HCT116 (cell line): ENCODE results near the gene LSM6.

Experiments used
- CEBPB ChIP-seq: IDR thresholded peaks from 2 replicates; pipeline ENCODE4 v1.6.1; 2012; ENCODE audit warnings: low read depth
- EZH2 ChIP-seq: fragments of 200-600 bp; sonication (generic); IDR thresholded peaks from 2 replicates; pipeline ENCODE4 v1.6.1; 2017; ENCODE audit warnings: antibody characterized with exemption, mixed run types
- POLR2A ChIP-seq: IDR thresholded peaks from 2 replicates; pipeline ENCODE4 v1.7.0; 2011; ENCODE audit warnings: borderline replicate concordance; ENCODE audit not compliant: insufficient read depth, insufficient read length; ENCODE audit errors: extremely low read depth
- POLR2AphosphoS5 ChIP-seq: IDR thresholded peaks from 2 replicates; pipeline ENCODE4 v1.6.1; 2011; ENCODE audit warnings: mild to moderate bottlenecking, low read depth, low read length, moderate library complexity
- SIN3A ChIP-seq: IDR thresholded peaks from 2 replicates; pipeline ENCODE4 v1.6.1; 2012; ENCODE audit warnings: low read depth
- SP1 ChIP-seq: IDR thresholded peaks from 2 replicates; pipeline ENCODE4 v1.6.1; 2012; ENCODE audit warnings: low read depth
- SRF ChIP-seq: IDR thresholded peaks from 2 replicates; pipeline ENCODE4 v1.6.1; 2012; ENCODE audit warnings: low read depth
- ZNF274 ChIP-seq: fragments of 200-500 bp; sonication (Bioruptor generic); IDR thresholded peaks from 2 replicates; pipeline ENCODE4 v1.6.1; 2014; ENCODE audit warnings: mild to moderate bottlenecking, low read depth, low read length, inconsistent platforms
- TF ChIP-seq, protein P1 (sequence below), 3 experiments: fragments of 200-600 bp in 1 of 3; sonication (generic) in 1 of 3; IDR thresholded peaks in 2 of 3; conservative IDR thresholded peaks in 1 of 3; 2 replicates each; pipeline ENCODE4 v1.5.1; 2012 to 2017; ENCODE audit warnings: low read depth in 2 of 3, low read length in 2 of 3, antibody characterized with exemption in 1 of 3, borderline replicate concordance in 1 of 3, control low read depth in 1 of 3, mild to moderate bottlenecking in 1 of 3, mixed read lengths in 1 of 3, mixed run types in 1 of 3, moderate library complexity in 1 of 3; ENCODE audit not compliant: insufficient read depth in 1 of 3
- TF ChIP-seq, protein P2 (sequence below): IDR thresholded peaks from 2 replicates; pipeline ENCODE4 v1.6.1; 2011; ENCODE audit warnings: mild to moderate bottlenecking, low read length, moderate library complexity; ENCODE audit not compliant: insufficient replicate concordance; ENCODE audit errors: extremely low read depth
- TF ChIP-seq, protein P3 (sequence below): IDR thresholded peaks from 2 replicates; pipeline ENCODE4 v1.6.1; 2012
- TF ChIP-seq, protein P4 (sequence below): IDR thresholded peaks from 2 replicates; pipeline ENCODE4 v1.6.1; 2012; ENCODE audit warnings: low read depth
- TF ChIP-seq, protein P5 (sequence below): IDR thresholded peaks from 2 replicates; pipeline ENCODE4 v1.6.1; 2012

DNA sequence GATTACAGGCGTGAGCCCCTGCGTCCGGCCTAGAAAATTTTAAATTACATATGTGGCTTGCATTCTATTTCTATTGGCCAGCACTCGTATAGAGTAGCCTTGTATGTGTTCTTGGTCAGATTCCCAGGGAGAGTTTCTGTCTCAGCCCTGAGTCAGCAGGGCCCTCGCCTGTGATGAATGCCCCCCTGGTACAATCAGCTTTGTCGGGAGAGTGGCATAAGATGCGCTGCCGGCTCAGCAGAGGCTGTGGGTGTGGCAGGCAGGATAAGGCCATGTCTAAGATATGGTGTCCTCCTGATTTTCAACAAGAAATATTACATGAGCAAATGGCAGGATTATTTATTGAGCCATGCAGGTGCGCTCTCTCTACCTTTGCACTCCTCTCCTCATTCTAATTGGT lies 37.3 kb downstream of the LSM6 start:
- no peak for TF ChIP-seq POLR2A
- no peak for TF ChIP-seq POLR2AphosphoS5
- TF ChIP-seq, protein P1, sequence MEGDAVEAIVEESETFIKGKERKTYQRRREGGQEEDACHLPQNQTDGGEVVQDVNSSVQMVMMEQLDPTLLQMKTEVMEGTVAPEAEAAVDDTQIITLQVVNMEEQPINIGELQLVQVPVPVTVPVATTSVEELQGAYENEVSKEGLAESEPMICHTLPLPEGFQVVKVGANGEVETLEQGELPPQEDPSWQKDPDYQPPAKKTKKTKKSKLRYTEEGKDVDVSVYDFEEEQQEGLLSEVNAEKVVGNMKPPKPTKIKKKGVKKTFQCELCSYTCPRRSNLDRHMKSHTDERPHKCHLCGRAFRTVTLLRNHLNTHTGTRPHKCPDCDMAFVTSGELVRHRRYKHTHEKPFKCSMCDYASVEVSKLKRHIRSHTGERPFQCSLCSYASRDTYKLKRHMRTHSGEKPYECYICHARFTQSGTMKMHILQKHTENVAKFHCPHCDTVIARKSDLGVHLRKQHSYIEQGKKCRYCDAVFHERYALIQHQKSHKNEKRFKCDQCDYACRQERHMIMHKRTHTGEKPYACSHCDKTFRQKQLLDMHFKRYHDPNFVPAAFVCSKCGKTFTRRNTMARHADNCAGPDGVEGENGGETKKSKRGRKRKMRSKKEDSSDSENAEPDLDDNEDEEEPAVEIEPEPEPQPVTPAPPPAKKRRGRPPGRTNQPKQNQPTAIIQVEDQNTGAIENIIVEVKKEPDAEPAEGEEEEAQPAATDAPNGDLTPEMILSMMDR (IDR thresholded peaks at IDR 0.05 in 2 of 3, conservative IDR thresholded peaks at IDR 0.05 in 1 of 3; ENCODE audit: borderline replicate concordance in 1 of 3, insufficient read depth in 1 of 3, low read depth in 2 of 3, low read length in 2 of 3) = no peak
- no peak for TF ChIP-seq SIN3A
- TF ChIP-seq EZH2 = no peak
- TF ChIP-seq, protein P2, sequence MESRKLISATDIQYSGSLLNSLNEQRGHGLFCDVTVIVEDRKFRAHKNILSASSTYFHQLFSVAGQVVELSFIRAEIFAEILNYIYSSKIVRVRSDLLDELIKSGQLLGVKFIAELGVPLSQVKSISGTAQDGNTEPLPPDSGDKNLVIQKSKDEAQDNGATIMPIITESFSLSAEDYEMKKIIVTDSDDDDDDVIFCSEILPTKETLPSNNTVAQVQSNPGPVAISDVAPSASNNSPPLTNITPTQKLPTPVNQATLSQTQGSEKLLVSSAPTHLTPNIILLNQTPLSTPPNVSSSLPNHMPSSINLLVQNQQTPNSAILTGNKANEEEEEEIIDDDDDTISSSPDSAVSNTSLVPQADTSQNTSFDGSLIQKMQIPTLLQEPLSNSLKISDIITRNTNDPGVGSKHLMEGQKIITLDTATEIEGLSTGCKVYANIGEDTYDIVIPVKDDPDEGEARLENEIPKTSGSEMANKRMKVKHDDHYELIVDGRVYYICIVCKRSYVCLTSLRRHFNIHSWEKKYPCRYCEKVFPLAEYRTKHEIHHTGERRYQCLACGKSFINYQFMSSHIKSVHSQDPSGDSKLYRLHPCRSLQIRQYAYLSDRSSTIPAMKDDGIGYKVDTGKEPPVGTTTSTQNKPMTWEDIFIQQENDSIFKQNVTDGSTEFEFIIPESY = no peak
- TF ChIP-seq, protein P3, sequence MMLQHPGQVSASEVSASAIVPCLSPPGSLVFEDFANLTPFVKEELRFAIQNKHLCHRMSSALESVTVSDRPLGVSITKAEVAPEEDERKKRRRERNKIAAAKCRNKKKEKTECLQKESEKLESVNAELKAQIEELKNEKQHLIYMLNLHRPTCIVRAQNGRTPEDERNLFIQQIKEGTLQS = no peak
- TF ChIP-seq ZNF274 = no peak
- no peak for TF ChIP-seq SP1
- TF ChIP-seq SRF = no peak
- TF ChIP-seq, protein P4, sequence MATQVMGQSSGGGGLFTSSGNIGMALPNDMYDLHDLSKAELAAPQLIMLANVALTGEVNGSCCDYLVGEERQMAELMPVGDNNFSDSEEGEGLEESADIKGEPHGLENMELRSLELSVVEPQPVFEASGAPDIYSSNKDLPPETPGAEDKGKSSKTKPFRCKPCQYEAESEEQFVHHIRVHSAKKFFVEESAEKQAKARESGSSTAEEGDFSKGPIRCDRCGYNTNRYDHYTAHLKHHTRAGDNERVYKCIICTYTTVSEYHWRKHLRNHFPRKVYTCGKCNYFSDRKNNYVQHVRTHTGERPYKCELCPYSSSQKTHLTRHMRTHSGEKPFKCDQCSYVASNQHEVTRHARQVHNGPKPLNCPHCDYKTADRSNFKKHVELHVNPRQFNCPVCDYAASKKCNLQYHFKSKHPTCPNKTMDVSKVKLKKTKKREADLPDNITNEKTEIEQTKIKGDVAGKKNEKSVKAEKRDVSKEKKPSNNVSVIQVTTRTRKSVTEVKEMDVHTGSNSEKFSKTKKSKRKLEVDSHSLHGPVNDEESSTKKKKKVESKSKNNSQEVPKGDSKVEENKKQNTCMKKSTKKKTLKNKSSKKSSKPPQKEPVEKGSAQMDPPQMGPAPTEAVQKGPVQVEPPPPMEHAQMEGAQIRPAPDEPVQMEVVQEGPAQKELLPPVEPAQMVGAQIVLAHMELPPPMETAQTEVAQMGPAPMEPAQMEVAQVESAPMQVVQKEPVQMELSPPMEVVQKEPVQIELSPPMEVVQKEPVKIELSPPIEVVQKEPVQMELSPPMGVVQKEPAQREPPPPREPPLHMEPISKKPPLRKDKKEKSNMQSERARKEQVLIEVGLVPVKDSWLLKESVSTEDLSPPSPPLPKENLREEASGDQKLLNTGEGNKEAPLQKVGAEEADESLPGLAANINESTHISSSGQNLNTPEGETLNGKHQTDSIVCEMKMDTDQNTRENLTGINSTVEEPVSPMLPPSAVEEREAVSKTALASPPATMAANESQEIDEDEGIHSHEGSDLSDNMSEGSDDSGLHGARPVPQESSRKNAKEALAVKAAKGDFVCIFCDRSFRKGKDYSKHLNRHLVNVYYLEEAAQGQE = no peak
- TF ChIP-seq CEBPB = no peak
- TF ChIP-seq, protein P5, sequence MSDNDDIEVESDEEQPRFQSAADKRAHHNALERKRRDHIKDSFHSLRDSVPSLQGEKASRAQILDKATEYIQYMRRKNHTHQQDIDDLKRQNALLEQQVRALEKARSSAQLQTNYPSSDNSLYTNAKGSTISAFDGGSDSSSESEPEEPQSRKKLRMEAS = no peak
